Kidney epithelial cell (primary cell): ENCODE measurements around the gene OR2W3. TPM values are rescaled to one million over a fixed set of nuclear protein-coding genes. Genes with fewer than 3 reads are reported as not detected.

Experiments
- DNase-seq: peaks from one replicate; pipeline ENCODE4 v3.0.0-alpha.2; 2010; ENCODE audit warnings: low read depth
- H3K27me3 ChIP-seq: 2 replicates; pipeline ENCODE4 v1.6.0; 2011; ENCODE audit warnings: low read length; ENCODE audit not compliant: control insufficient read depth, insufficient read depth
- H3K36me3 ChIP-seq: 2 replicates; pipeline ENCODE4 v1.5.1; 2011; ENCODE audit warnings: low read length; ENCODE audit not compliant: control insufficient read depth, insufficient read depth
- H3K4me3 ChIP-seq: 2 replicates; pipeline ENCODE4 v1.5.1; 2011; ENCODE audit warnings: low read depth, mild to moderate bottlenecking, control low read depth, low read length
- total RNA-seq: library from RNA; depleted of rRNA; stranded (reverse); fragments of >200 nt; gene quantifications from 2 replicates; pipeline ENCODE4 v1.2.3, GENCODE V29; 2015
- TF ChIP-seq, protein P1 (sequence below): IDR thresholded peaks from 2 replicates; pipeline ENCODE4 v1.5.1; 2011; ENCODE audit warnings: mild to moderate bottlenecking, moderate library complexity, low read length, control low read depth, inconsistent platforms; ENCODE audit not compliant: insufficient read depth, poor library complexity, severe bottlenecking

The OR2W3 gene
- total RNA-seq, 1 donor from 2014 or later = 1.0 TPM

DNA sequence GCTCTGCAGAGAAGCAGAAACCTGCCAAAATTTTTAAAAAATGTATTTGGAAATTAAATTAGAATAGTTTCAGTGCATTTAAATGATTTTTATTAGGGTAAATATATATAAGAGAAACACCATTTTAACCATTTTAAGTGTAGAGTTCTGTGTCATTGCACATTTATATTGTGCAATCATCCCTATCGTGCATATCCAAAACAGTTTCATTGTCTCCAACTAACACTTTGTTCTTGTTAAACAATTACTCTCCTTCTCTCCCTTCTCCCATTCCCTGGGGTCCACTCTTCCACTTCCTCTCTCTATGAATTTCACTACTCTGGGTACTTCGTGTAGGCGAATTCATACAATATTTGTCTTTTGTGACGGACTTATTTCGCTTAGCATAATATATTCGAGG lies 47.2 kb downstream of the OR2W3 start:
- Histone ChIP-seq H3K4me3 (no peak overlapping the region), H3K27me3 (no peaks in the 10 kb centered on the region), H3K36me3 (no peaks in the 10 kb centered on the region)
- DNase-seq = no peak
- TF ChIP-seq, protein P1, sequence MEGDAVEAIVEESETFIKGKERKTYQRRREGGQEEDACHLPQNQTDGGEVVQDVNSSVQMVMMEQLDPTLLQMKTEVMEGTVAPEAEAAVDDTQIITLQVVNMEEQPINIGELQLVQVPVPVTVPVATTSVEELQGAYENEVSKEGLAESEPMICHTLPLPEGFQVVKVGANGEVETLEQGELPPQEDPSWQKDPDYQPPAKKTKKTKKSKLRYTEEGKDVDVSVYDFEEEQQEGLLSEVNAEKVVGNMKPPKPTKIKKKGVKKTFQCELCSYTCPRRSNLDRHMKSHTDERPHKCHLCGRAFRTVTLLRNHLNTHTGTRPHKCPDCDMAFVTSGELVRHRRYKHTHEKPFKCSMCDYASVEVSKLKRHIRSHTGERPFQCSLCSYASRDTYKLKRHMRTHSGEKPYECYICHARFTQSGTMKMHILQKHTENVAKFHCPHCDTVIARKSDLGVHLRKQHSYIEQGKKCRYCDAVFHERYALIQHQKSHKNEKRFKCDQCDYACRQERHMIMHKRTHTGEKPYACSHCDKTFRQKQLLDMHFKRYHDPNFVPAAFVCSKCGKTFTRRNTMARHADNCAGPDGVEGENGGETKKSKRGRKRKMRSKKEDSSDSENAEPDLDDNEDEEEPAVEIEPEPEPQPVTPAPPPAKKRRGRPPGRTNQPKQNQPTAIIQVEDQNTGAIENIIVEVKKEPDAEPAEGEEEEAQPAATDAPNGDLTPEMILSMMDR = no peak

Other genes starting within 250 kb of the OR2W3 start
- not detected in 2 replicates for gene OR13G1, start 215.8 kb upstream of the OR2W3 start, total RNA-seq
- gene OR6F1, start 178.9 kb upstream of the OR2W3 start, total RNA-seq = not detected in 2 replicates
- gene OR14K1, start 157.0 kb upstream of the OR2W3 start, total RNA-seq = not detected in 2 replicates
- not detected in 2 replicates for gene OR14A2, start 147.4 kb upstream of the OR2W3 start, total RNA-seq
- gene OR1C1, start 135.0 kb upstream of the OR2W3 start, total RNA-seq = not detected in 2 replicates
- gene OR14A16, start 71.5 kb upstream of the OR2W3 start, total RNA-seq = not detected in 2 replicates
- gene OR11L1, start 53.7 kb upstream of the OR2W3 start, total RNA-seq = not detected in 2 replicates
- gene TRIM58, start 38.4 kb upstream of the OR2W3 start, total RNA-seq = 4.2 and 5.3 TPM in 2 replicates
- gene OR2T8, start 24.7 kb downstream of the OR2W3 start, total RNA-seq = not detected in 2 replicates
- gene OR2AJ1, start 29.3 kb downstream of the OR2W3 start, total RNA-seq = not detected in 2 replicates
- gene OR2L8, start 53.3 kb downstream of the OR2W3 start, total RNA-seq = not detected in 2 replicates
- not detected in 2 replicates for gene OR2AK2, start 69.6 kb downstream of the OR2W3 start, total RNA-seq
- gene OR2L5, start 118.1 kb downstream of the OR2W3 start, total RNA-seq = not detected in 2 replicates
- not detected in 2 replicates for gene OR2L2, start 134.5 kb downstream of the OR2W3 start, total RNA-seq
- gene OR2L3, start 151.2 kb downstream of the OR2W3 start, total RNA-seq = 0.08 TPM in 1 of 2 replicates, not detected in the other
- gene OR2L13, start 199.6 kb downstream of the OR2W3 start, total RNA-seq = not detected in 2 replicates
- gene OR2M5, start 249.6 kb downstream of the OR2W3 start, total RNA-seq = not detected in 2 replicates